HepG2 (cell line): ENCODE results near the gene WWP2. TPM values are rescaled to one million over a fixed set of nuclear protein-coding genes. Genes with fewer than 3 reads are reported as not detected.

Experiments used
- AGO1 ChIP-seq: fragments of 200-400 bp; formaldehyde crosslinking; IDR thresholded peaks from 2 replicates; pipeline ENCODE4 v1.6.1; 2017; ENCODE audit warnings: mild to moderate bottlenecking, low read depth, low read length, moderate library complexity; ENCODE audit not compliant: poor library complexity, severe bottlenecking
- ARID2 ChIP-seq: sonication (generic); formaldehyde crosslinking; IDR thresholded peaks from 2 replicates; pipeline ENCODE4 v1.8.1; 2022; ENCODE audit warnings: mild to moderate bottlenecking, missing genetic modification reagents, borderline replicate concordance
- CHCHD3 ChIP-seq: sonication (generic); formaldehyde crosslinking; IDR thresholded peaks from 2 replicates; pipeline ENCODE4 v1.8.0; 2022; ENCODE audit warnings: mild to moderate bottlenecking, missing genetic modification reagents, moderate library complexity
- HINFP ChIP-seq: sonication (generic); formaldehyde crosslinking; IDR thresholded peaks from 2 replicates; pipeline ENCODE4 v1.4.0; 2020; ENCODE audit warnings: low read depth, mild to moderate bottlenecking, missing genetic modification reagents
- HMGXB3 ChIP-seq: sonication (generic); formaldehyde crosslinking; IDR thresholded peaks from 2 replicates; pipeline ENCODE4 v1.4.0; 2020; ENCODE audit warnings: missing genetic modification reagents, borderline replicate concordance
- KIAA2018 ChIP-seq: sonication (generic); formaldehyde crosslinking; IDR thresholded peaks from 2 replicates; pipeline ENCODE4 v1.5.0; 2020; ENCODE audit warnings: mild to moderate bottlenecking, missing genetic modification reagents, borderline replicate concordance
- RAD51 ChIP-seq: fragments of 450-650 bp; IDR thresholded peaks from 2 replicates; pipeline ENCODE4 v1.6.1; 2016; ENCODE audit warnings: borderline replicate concordance
- SMARCE1 ChIP-seq: fragments of 450-650 bp; IDR thresholded peaks from 2 replicates; pipeline ENCODE4 v1.6.1; 2017; ENCODE audit warnings: borderline replicate concordance
- ZNF841 ChIP-seq: sonication (generic); formaldehyde crosslinking; IDR thresholded peaks from 2 replicates; pipeline ENCODE4 v1.8.1; 2023; ENCODE audit warnings: missing genetic modification reagents, borderline replicate concordance
- polyA plus RNA-seq, 8 experiments: library from polyadenylated mRNA; depleted of rRNA in 3 of 8; stranded (reverse) in 7 of 8; unstranded in 1 of 8; fragments of >200 nt; fragmentation: Illumina TruSeq in 4 of 8; extraction: Trizol in 4 of 8; gene quantifications; 2 replicates each; pipeline versions ENCODE4 v1.2.1 to v1.2.3, GENCODE V29; 2011 to 2016; ENCODE audit warnings: low read depth in 4 of 8, missing spikeins in 1 of 8, mixed read lengths in 1 of 8; ENCODE audit not compliant: insufficient read depth in 1 of 8
- total RNA-seq, 5 experiments: library from RNA; depleted of rRNA; stranded (reverse); fragments of >200 nt; fragmentation: Illumina TruSeq; extraction: Trizol; gene quantifications; 2 replicates each; pipeline ENCODE4 v1.2.3, GENCODE V29; 2016; ENCODE audit warnings: low read depth in 1 of 5
- TF ChIP-seq, protein P1 (sequence below): sonication (generic); formaldehyde crosslinking; IDR thresholded peaks from 2 replicates; pipeline ENCODE4 v1.5.0; 2020; ENCODE audit warnings: mild to moderate bottlenecking, missing genetic modification reagents
- TF ChIP-seq, protein P2 (sequence below): sonication (generic); formaldehyde crosslinking; IDR thresholded peaks from 2 replicates; pipeline ENCODE4 v1.5.0; 2020; ENCODE audit warnings: missing genetic modification reagents, mild to moderate bottlenecking, borderline replicate concordance

Gene WWP2
- total and polyA plus RNA-seq, 2 of the 13 experiments (the other 11 are each of a cell fraction or from before 2014, with no cell fraction given) = 11.4 to 28.2 TPM

GRCh38 chr16:69726313-69727060 is 35.6 kb upstream of the WWP2 start, which contains the start of gene NQO1 (continued):
- TF ChIP-seq HMGXB3 (CRISPR knock-in tag) (peak; percentile 61; the same call in 1 of the 2 replicates), ARID2 (CRISPR knock-in tag) (0 out of 2 replicates have a peak, but pooled peaks have one; percentile 45), AGO1 (peak; percentile 23), CHCHD3 (CRISPR knock-in tag) (no peak), KIAA2018 (CRISPR knock-in tag) (no peak), HINFP (CRISPR knock-in tag) (no peak), RAD51 (no peak), SMARCE1 (no peak), ZNF841 (CRISPR knock-in tag) (no peak)
- TF ChIP-seq, protein P1, sequence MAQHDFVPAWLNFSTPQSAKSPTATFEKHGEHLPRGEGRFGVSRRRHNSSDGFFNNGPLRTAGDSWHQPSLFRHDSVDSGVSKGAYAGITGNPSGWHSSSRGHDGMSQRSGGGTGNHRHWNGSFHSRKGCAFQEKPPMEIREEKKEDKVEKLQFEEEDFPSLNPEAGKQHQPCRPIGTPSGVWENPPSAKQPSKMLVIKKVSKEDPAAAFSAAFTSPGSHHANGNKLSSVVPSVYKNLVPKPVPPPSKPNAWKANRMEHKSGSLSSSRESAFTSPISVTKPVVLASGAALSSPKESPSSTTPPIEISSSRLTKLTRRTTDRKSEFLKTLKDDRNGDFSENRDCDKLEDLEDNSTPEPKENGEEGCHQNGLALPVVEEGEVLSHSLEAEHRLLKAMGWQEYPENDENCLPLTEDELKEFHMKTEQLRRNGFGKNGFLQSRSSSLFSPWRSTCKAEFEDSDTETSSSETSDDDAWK (CRISPR knock-in tag) = no peak
- TF ChIP-seq, protein P2, sequence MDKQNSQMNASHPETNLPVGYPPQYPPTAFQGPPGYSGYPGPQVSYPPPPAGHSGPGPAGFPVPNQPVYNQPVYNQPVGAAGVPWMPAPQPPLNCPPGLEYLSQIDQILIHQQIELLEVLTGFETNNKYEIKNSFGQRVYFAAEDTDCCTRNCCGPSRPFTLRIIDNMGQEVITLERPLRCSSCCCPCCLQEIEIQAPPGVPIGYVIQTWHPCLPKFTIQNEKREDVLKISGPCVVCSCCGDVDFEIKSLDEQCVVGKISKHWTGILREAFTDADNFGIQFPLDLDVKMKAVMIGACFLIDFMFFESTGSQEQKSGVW (CRISPR knock-in tag) = no peak
